B cell (primary cell): ENCODE results near the gene MMP21. TPM values are rescaled to one million over a fixed set of nuclear protein-coding genes. Genes with fewer than 3 reads are reported as not detected.

Experiments
- ATAC-seq: fragments of 200-7000 bp; cut with Tn5 transposase; one replicate; pipeline ENCODE4 v1.10.0; 2021; ENCODE audit warnings: low read depth, mild to moderate bottlenecking, moderate number of reproducible peaks, moderate library complexity
- CTCF ChIA-PET: fragments of 350-600 bp; sonication (Branson Sonifier 250); formaldehyde crosslinking; loops from one replicate; lab custom pipeline; 2021; ENCODE audit warnings: antibody characterized with exemption, inconsistent platforms; lab: Charles Lee
- POLR2A ChIA-PET: fragments of 350-600 bp; sonication (Branson Sonifier 250); formaldehyde crosslinking; loops from one replicate; lab custom pipeline; 2021; ENCODE audit warnings: antibody characterized with exemption; lab: Charles Lee
- DNase-seq: peaks from one replicate; pipeline ENCODE4 v3.0.0; 2013
- H2AFZ ChIP-seq: 2 replicates; pipeline ENCODE4 v1.6.1; 2012; ENCODE audit warnings: mild to moderate bottlenecking, low read depth, low read length; ENCODE audit not compliant: insufficient read depth, poor library complexity, severe bottlenecking
- H3K27ac ChIP-seq, 2 donors: 1 replicate in 1 of 2; 2 replicates in 1 of 2; pipeline ENCODE4 v1.5.1; 2012 to 2013; ENCODE audit warnings: low read length in 2 of 2, mild to moderate bottlenecking in 2 of 2, moderate library complexity in 1 of 2
- H3K27me3 ChIP-seq, 4 experiments: fragments of 200-600 bp in 1 of 4; sonication (generic) in 1 of 4; replicated peaks in 1 of 4; 1 replicate in 2 of 4; 2 replicates in 2 of 4; pipeline versions ENCODE4 v1.6.1 to v1.7.0; 2013 to 2016; ENCODE audit warnings: low read length in 3 of 4, mild to moderate bottlenecking in 2 of 4, mixed read lengths in 1 of 4, moderate library complexity in 1 of 4; ENCODE audit not compliant: insufficient read depth in 4 of 4, control insufficient read depth in 3 of 4; ENCODE audit errors: control extremely low read depth in 1 of 4
- H3K36me3 ChIP-seq, 2 experiments: replicated peaks in 1 of 2; 1 replicate in 1 of 2; 2 replicates in 1 of 2; pipeline versions ENCODE4 v1.6.1 to v1.7.1; 2013; ENCODE audit warnings: low read length in 1 of 2; ENCODE audit not compliant: insufficient read depth in 2 of 2, control insufficient read depth in 1 of 2; ENCODE audit errors: control extremely low read depth in 1 of 2, extremely low read depth in 1 of 2
- H3K4me1 ChIP-seq, 2 donors: fragments of 200-600 bp in 1 of 2; sonication (generic) in 1 of 2; 1 replicate in 1 of 2; 2 replicates in 1 of 2; pipeline versions ENCODE4 v1.5.1 to v1.6.1; 2013 to 2017; ENCODE audit warnings: low read length in 2 of 2; ENCODE audit not compliant: control insufficient read depth in 2 of 2, insufficient read depth in 2 of 2
- H3K4me2 ChIP-seq: replicated peaks from 2 replicates; pipeline ENCODE3; 2012; ENCODE audit warnings: mild to moderate bottlenecking, low read depth, low read length; ENCODE audit not compliant: poor library complexity, severe bottlenecking
- H3K4me3 ChIP-seq, 5 experiments: fragments of 200-600 bp in 1 of 5; sonication (generic) in 1 of 5; 1 replicate in 3 of 5; 2 replicates in 2 of 5; pipeline versions ENCODE4 v1.5.1 to v1.7.0; 2011 to 2016; ENCODE audit warnings: low read length in 4 of 5, mild to moderate bottlenecking in 4 of 5, low read depth in 2 of 5, control low read depth in 1 of 5, moderate library complexity in 1 of 5; ENCODE audit not compliant: insufficient read depth in 1 of 5; ENCODE audit errors: control extremely low read depth in 1 of 5, extremely low read depth in 1 of 5
- H3K79me2 ChIP-seq: fragments of 200-600 bp; sonication (generic); one replicate; pipeline ENCODE4 v1.6.0; 2016; ENCODE audit warnings: low read length; ENCODE audit not compliant: control insufficient read depth, insufficient read depth
- H3K9ac ChIP-seq: fragments of 200-600 bp; sonication (generic); 2 replicates; pipeline ENCODE4 v1.6.1; 2017; ENCODE audit warnings: mild to moderate bottlenecking, low read length, moderate library complexity
- H3K9me3 ChIP-seq, 3 donors: one replicate each; pipeline versions ENCODE4 v1.6.1 to v1.7.1; 2013; ENCODE audit warnings: low read length in 2 of 3; ENCODE audit not compliant: control insufficient read depth in 2 of 3, insufficient read depth in 1 of 3; ENCODE audit errors: control extremely low read depth in 1 of 3
- H4K20me1 ChIP-seq: 2 replicates; pipeline ENCODE4 v1.6.0; 2012; ENCODE audit warnings: mild to moderate bottlenecking, low read length; ENCODE audit not compliant: insufficient read depth, control insufficient read depth, poor library complexity, severe bottlenecking
- H3K27ac Mint-ChIP-seq: one replicate; pipeline ENCODE4 v1.8.0; 2021; ENCODE audit warnings: mixed read lengths
- H3K27me3 Mint-ChIP-seq: one replicate; pipeline ENCODE4 v1.8.0; 2021; ENCODE audit warnings: mixed read lengths
- H3K4me1 Mint-ChIP-seq: one replicate; pipeline ENCODE4 v1.8.0; 2021; ENCODE audit warnings: mixed read lengths
- H3K4me3 Mint-ChIP-seq: one replicate; pipeline ENCODE4 v1.8.0; 2021; ENCODE audit warnings: mixed read lengths
- H3K9me3 Mint-ChIP-seq: one replicate; pipeline ENCODE4 v1.8.0; 2022; ENCODE audit warnings: mixed read lengths; ENCODE audit not compliant: insufficient read depth
- EZH2 ChIP-seq: IDR thresholded peaks from 2 replicates; pipeline ENCODE4 v1.6.1; 2012; ENCODE audit warnings: borderline replicate concordance, low read depth, mild to moderate bottlenecking, moderate library complexity, low read length; ENCODE audit not compliant: insufficient read depth, poor library complexity, severe bottlenecking
- WGBS: methylation state at CpG from one replicate; pipeline ENCODE4 v1.1.5; 2013; ENCODE audit warnings: missing lambda C conversion rate; ENCODE audit not compliant: insufficient coverage; 5-methylcytosine and 5-hydroxymethylcytosine counted together
- intact Hi-C: fragments of 100-400 bp; cut with micrococcal nuclease; formaldehyde crosslinking; loops from one replicate; pipeline ENCODE4 v1.10.0; 2022
- polyA plus RNA-seq: library from polyadenylated mRNA; depleted of rRNA; stranded (reverse); fragments of >200 nt; gene quantifications from 2 replicates; pipeline ENCODE4 v1.2.3, GENCODE V29; 2012
- total RNA-seq, 2 donors: library from RNA; stranded (reverse); fragments of 120-200 nt in 1 of 2; gene quantifications; 1 replicate in 1 of 2; 2 replicates in 1 of 2; pipeline versions ENCODE4 v1.2.3 to v1.2.4, GENCODE V29; 2013 to 2022
- TF ChIP-seq, protein P1 (sequence below): fragments of 200-600 bp; IDR thresholded peaks from one replicate; pipeline ENCODE4 v1.8.0; 2022; ENCODE audit warnings: antibody characterized with exemption, mild to moderate bottlenecking

Gene MMP21
- total and polyA plus RNA-seq, 2 donors (not counting 1 experiment from before 2014, with no cell fraction given) = 0.15 to 0.18 TPM

DNA sequence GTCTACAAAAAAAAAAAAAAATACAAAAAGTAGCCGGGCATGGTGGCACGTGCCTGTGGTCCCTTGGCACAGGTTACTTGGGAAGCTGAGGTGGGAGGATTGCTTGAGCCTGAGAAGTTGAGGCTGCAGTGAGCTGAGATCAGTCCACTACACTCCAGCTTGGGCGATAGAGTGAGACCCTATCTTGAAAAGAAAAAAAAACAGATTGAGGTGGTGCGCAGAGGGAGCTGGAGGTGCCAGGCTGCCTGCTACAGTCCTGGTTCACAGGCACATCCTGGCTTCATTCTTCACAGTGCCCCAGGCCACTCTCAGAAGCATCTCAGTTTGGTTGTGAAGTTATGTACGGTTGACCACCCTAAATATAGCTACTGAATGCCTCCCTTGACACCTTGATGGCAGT lies 4.8 kb downstream of the MMP21 start:
- Mint-ChIP-seq H3K4me3 (no peak overlapping the region), H3K9me3 (no peaks in the 10 kb centered on the region), H3K27me3 (no peaks in the 10 kb centered on the region), H3K4me1 (no peaks in the 10 kb centered on the region), H3K27ac (peak overlapping the region; percentile 1)
- ATAC-seq = no peak
- no peaks in the 10 kb centered on the region for H3K79me2 ChIP-seq
- no peaks in the 10 kb centered on the region for H3K4me1 ChIP-seq
- no peak overlapping the region for H3K9ac ChIP-seq
- no peak overlapping the region for H3K4me2 ChIP-seq
- TF ChIP-seq, protein P1, sequence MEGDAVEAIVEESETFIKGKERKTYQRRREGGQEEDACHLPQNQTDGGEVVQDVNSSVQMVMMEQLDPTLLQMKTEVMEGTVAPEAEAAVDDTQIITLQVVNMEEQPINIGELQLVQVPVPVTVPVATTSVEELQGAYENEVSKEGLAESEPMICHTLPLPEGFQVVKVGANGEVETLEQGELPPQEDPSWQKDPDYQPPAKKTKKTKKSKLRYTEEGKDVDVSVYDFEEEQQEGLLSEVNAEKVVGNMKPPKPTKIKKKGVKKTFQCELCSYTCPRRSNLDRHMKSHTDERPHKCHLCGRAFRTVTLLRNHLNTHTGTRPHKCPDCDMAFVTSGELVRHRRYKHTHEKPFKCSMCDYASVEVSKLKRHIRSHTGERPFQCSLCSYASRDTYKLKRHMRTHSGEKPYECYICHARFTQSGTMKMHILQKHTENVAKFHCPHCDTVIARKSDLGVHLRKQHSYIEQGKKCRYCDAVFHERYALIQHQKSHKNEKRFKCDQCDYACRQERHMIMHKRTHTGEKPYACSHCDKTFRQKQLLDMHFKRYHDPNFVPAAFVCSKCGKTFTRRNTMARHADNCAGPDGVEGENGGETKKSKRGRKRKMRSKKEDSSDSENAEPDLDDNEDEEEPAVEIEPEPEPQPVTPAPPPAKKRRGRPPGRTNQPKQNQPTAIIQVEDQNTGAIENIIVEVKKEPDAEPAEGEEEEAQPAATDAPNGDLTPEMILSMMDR = no peak
- no peak for TF ChIP-seq EZH2
- ChIA-PET CTCF (no interaction called here), POLR2A (no interaction called here)
- no peak for DNase-seq
- 95% methylated on average over 2 of the region's 5 CpGs for WGBS
- H3K36me3 ChIP-seq = peaks cover 4 to 11% of the 10 kb centered on the region in 2 experiments
- H2AFZ ChIP-seq = no peak overlapping the region
- intact Hi-C loops = no loop called here
- no peak overlapping the region for H3K4me3 ChIP-seq
- no peaks in the 10 kb centered on the region for H3K27me3 ChIP-seq
- H3K9me3 ChIP-seq = no peaks in the 10 kb centered on the region
- no peak overlapping the region for H3K27ac ChIP-seq
- H4K20me1 ChIP-seq = no peaks in the 10 kb centered on the region

GRCh38 chr10:125769175-125769574 lies 6.4 kb downstream of the MMP21 start:
- Histone ChIP-seq H3K27ac (no peak overlapping the region), H3K4me1 (no peaks in the 10 kb centered on the region), H3K36me3 (peaks cover 11 to 26% of the 10 kb centered on the region in 2 experiments), H2AFZ (no peak overlapping the region), H3K9ac (no peak overlapping the region), H3K4me3 (no peak overlapping the region), H3K4me2 (no peak overlapping the region), H3K79me2 (no peaks in the 10 kb centered on the region), H4K20me1 (no peaks in the 10 kb centered on the region), H3K9me3 (no peaks in the 10 kb centered on the region), H3K27me3 (no peaks in the 10 kb centered on the region)
- no peaks in the 10 kb centered on the region for H3K27me3 Mint-ChIP-seq
- ChIA-PET CTCF (no interaction called here), POLR2A (no interaction called here)
- no peaks in the 10 kb centered on the region for H3K9me3 Mint-ChIP-seq
- TF ChIP-seq, protein P1 = no peak
- no peak for TF ChIP-seq EZH2
- WGBS = 98% methylated on average over 12 of the region's 12 CpGs
- intact Hi-C loops = no loop called here
- DNase-seq (no peak), ATAC-seq (no peak)
- no peaks in the 10 kb centered on the region for H3K4me1 Mint-ChIP-seq
- H3K4me3 Mint-ChIP-seq = no peak overlapping the region
- H3K27ac Mint-ChIP-seq = no peak overlapping the region
